Measurements from ENCODE around the gene KRT15. TPM values are rescaled to one million over a fixed set of nuclear protein-coding genes. Genes with fewer than 3 reads are reported as not detected.
A peak's percentile ranks its signal among the peaks of the same experiment; 100 is the strongest.

KRT15 gene
- total RNA-seq, 2 experiments from 2014 or later: not detected

DNA sequence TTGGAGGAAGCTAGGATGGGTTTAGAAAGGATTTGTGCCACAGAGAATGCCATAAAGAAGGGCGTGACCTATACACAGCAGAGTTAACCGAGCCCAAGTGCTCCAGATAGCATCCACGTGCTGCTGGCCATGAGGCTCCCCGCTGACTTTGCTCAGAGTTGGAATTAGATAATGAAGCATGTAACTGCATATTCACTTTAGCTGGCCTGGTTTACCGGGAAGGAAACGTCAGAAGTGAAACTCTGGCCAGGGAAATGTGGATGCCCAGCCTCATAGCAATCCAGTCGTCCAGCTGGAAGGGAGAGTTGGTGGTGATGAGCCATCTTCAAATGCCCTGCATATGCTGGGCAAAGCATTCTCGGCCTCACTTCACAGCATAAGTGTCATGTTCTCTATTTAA lies 43.8 kb downstream of the KRT15 start:
- CTCF ChIA-PET: interaction anchor here (1.2 kb wide), 1 partner anchor 23 kb away, joined by 4 read pairs; no protein-coding TSS in a partner anchor
- no peaks in the 10 kb centered on the region for H3K4me1 Mint-ChIP-seq
- peaks cover 2% of the 10 kb centered on the region for H3K27me3 Mint-ChIP-seq
- ATAC-seq: no peak
- H3K27ac Mint-ChIP-seq: no peak overlapping the region
- no peaks in the 10 kb centered on the region for H3K36me3 Mint-ChIP-seq (ENCODE audit: low read depth)
- intact Hi-C loops (cut with DNase I, micrococcal nuclease): no loop called here
- no peaks in the 10 kb centered on the region for H3K9me3 Mint-ChIP-seq (ENCODE audit: low read depth)
- POLR2A ChIA-PET: no interaction called here
- DNase-seq: no peak
- H3K4me3 Mint-ChIP-seq: no peak overlapping the region

DNA sequence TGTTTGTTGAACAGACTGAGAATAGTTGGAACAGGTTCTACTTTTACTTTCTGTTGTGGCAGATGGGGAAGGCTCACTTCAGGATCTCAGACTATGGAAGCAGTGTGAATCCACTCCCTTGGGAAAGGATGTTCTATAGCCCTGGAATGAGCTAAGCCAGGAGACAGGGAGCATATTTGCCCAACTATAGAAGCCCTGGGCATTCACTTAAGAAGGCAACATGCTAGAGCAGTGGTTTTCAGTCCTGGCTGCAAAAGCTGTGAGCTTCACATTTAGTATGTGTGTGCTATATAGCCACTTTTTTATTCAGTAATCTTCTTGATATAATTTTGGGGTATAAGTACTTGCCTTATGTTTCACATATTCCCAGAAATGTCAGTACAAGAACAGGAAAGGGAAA lies 50.3 kb downstream of the KRT15 start:
- ChIA-PET CTCF (no interaction called here), POLR2A (interaction anchor here (0.6 kb wide), 1 partner anchor 542 kb away, joined by 7 read pairs; no protein-coding TSS in a partner anchor)
- Mint-ChIP-seq H3K36me3 (ENCODE audit: low read depth) (no peaks in the 10 kb centered on the region), H3K9me3 (ENCODE audit: low read depth) (no peaks in the 10 kb centered on the region), H3K27me3 (peaks cover 2% of the 10 kb centered on the region), H3K27ac (no peak overlapping the region), H3K4me1 (no peaks in the 10 kb centered on the region), H3K4me3 (no peak overlapping the region)
- intact Hi-C loops (cut with DNase I, micrococcal nuclease): no loop called here
- DNase-seq (no peak), ATAC-seq (no peak)

GRCh38 chr17:41467561-41467960 lies 51.1 kb downstream of the KRT15 start:
- intact Hi-C loops (cut with DNase I, micrococcal nuclease): no loop called here
- Mint-ChIP-seq H3K4me1 (no peaks in the 10 kb centered on the region), H3K27ac (no peak overlapping the region), H3K27me3 (peaks cover 2% of the 10 kb centered on the region), H3K9me3 (ENCODE audit: low read depth) (no peaks in the 10 kb centered on the region), H3K36me3 (ENCODE audit: low read depth) (no peaks in the 10 kb centered on the region), H3K4me3 (no peak overlapping the region)
- DNase-seq (no peak), ATAC-seq (no peak)
- ChIA-PET POLR2A (no interaction called here), CTCF (no interaction called here)

DNA sequence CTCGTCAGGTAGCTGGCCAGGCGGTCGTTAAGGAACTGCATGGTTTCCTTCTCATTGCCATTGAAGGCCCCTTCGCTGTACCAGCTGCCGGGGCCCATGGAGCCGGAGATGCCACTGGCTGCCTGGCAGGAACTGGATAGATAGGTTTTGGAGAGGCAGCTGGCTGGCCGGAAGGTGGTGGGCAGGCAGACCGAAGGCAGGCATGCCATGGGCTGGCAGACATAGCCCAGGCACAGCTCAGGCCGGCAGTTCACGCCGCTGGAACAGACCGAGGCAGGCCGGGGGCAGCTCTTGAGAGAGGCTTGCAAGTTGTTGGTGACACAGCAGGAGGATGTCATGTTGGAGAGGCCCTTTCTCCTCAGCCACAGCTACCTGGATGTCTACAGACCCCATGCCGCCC lies 51.7 kb downstream of the KRT15 start, which contains the start of gene KRT32:
KRT32 (minus strand) TSS at position 399 of the 400 bp plus-strand sequence; CDS start at position 338, 61 bp downstream.
- intact Hi-C loops (cut with DNase I, micrococcal nuclease): no loop called here
- DNase-seq: no peak
- Mint-ChIP-seq H3K36me3 (ENCODE audit: low read depth) (no peaks in the 10 kb centered on the region), H3K27me3 (peaks cover 2% of the 10 kb centered on the region), H3K4me3 (no peak within 1 kb of the TSS), H3K9me3 (ENCODE audit: low read depth) (no peaks in the 10 kb centered on the region), H3K27ac (no peak within 1 kb of the TSS), H3K4me1 (no peaks in the 10 kb centered on the region)
- CTCF ChIA-PET: no interaction called here
- ATAC-seq: no peak
- POLR2A ChIA-PET: no interaction called here

DNA sequence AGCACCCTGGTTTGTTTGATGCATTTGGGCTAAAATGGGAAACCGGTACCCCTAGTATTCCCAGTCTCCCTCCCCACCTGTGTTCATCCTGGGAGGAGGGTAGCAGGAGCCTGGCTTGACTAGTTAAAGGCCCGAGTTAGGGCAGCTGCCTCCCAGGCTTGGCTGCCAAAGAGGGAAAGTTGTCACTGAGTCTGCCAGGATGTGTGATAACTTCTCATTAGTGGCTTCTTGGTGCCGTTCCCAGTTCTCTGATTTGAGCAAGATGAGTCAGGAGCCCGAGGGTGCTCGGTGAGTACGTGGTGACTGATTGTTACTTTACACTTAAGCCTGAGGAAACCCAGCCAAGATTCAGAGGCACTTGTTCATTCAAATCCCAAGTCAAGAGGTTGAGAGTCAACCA lies 54.0 kb downstream of the KRT15 start:
- no peaks in the 10 kb centered on the region for H3K9me3 Mint-ChIP-seq (ENCODE audit: low read depth)
- DNase-seq (no peak), ATAC-seq (peak; percentile 16)
- no peak overlapping the region for H3K4me3 Mint-ChIP-seq
- ChIA-PET CTCF (no interaction called here), POLR2A (no interaction called here)
- no peaks in the 10 kb centered on the region for H3K4me1 Mint-ChIP-seq
- no peak overlapping the region for H3K27ac Mint-ChIP-seq
- no peaks in the 10 kb centered on the region for H3K27me3 Mint-ChIP-seq
- no peaks in the 10 kb centered on the region for H3K36me3 Mint-ChIP-seq (ENCODE audit: low read depth)
- intact Hi-C loops (cut with DNase I, micrococcal nuclease): no loop called here

DNA sequence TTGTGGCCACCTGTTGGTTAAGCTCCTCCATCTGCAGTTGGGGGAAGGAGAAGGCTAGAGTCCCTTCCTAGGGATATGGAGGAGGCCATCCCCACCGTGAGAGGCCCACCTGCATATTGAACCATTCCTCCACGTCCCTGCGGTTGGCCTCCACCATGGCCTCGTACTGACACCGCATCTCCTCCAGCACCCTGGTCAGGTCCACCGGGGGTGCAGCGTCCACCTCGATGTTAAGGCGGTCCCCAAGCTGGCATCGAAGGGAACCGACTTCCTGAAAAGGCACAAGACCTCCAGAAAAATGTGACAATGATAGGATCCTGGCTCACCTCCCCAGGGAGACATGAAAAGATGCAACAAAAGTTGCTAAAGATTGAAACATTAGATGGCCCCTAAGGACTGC lies 54.5 kb downstream of the KRT15 start:
- ATAC-seq: no peak
- ChIA-PET CTCF (no interaction called here), POLR2A (no interaction called here)
- intact Hi-C loops (cut with DNase I, micrococcal nuclease): no loop called here
- H3K9me3 Mint-ChIP-seq (ENCODE audit: low read depth): no peaks in the 10 kb centered on the region
- DNase-seq: no peak
- H3K27me3 Mint-ChIP-seq: no peaks in the 10 kb centered on the region
- H3K36me3 Mint-ChIP-seq (ENCODE audit: low read depth): no peaks in the 10 kb centered on the region
- no peak overlapping the region for H3K27ac Mint-ChIP-seq
- no peaks in the 10 kb centered on the region for H3K4me1 Mint-ChIP-seq
- H3K4me3 Mint-ChIP-seq: no peak overlapping the region

DNA sequence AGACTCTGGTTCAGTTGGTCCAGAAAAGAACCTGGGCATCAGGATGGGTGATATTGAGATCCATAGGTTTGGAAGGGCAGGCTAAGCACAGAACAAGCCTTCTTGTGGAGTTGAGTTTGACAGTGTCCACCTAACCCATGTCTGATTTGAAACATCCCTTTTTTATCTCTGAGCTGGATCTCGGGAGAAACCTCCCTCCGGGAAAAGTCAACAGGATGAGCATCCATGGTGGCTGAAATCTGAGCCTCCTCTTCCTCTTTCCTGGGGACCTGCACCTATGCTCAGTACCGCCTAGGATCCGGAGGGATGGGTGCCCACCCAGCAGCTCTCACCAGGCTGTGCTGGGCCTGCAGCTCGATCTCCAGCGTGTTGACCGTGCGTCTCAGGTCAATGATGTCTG lies 54.9 kb downstream of the KRT15 start:
- H3K27ac Mint-ChIP-seq: no peak overlapping the region
- H3K36me3 Mint-ChIP-seq (ENCODE audit: low read depth): no peaks in the 10 kb centered on the region
- no peak overlapping the region for H3K4me3 Mint-ChIP-seq
- H3K27me3 Mint-ChIP-seq: no peaks in the 10 kb centered on the region
- no peaks in the 10 kb centered on the region for H3K4me1 Mint-ChIP-seq
- DNase-seq (no peak), ATAC-seq (no peak)
- ChIA-PET POLR2A (no interaction called here), CTCF (no interaction called here)
- intact Hi-C loops (cut with DNase I, micrococcal nuclease): no loop called here
- H3K9me3 Mint-ChIP-seq (ENCODE audit: low read depth): no peaks in the 10 kb centered on the region

Small RNAs within 50 kb of the gene (microRNA-seq; reads per million reads assigned to microRNA genes)
- not detected for gene MIR6510 (ENCODE audit: borderline replicate concordance)

Other genes starting within 250 kb of the KRT15 start
- not detected for gene KRTAP9-7, start 243.2 kb downstream of the KRT15 start, total RNA-seq
- not detected for gene KRTAP29-1, start 216.0 kb downstream of the KRT15 start, total RNA-seq
- not detected for gene KRTAP16-1, start 209.6 kb downstream of the KRT15 start, total RNA-seq
- not detected for gene KRTAP17-1, start 203.2 kb downstream of the KRT15 start, total RNA-seq
- not detected for gene KRT33A, start 168.1 kb downstream of the KRT15 start, total RNA-seq
- not detected for gene KRT33B, start 149.1 kb downstream of the KRT15 start, total RNA-seq
- not detected for gene KRT34, start 136.6 kb downstream of the KRT15 start, total RNA-seq
- not detected for gene KRT31, start 121.3 kb downstream of the KRT15 start, total RNA-seq
- gene KRT37, start 94.3 kb downstream of the KRT15 start, total RNA-seq: not detected
- gene KRT38, start 77.9 kb downstream of the KRT15 start, total RNA-seq: not detected
- gene KRT32, start 51.5 kb downstream of the KRT15 start, total RNA-seq: not detected
- gene KRT35, start 37.7 kb downstream of the KRT15 start, total RNA-seq: not detected
- not detected for gene KRT36, start 29.0 kb downstream of the KRT15 start, total RNA-seq
- gene KRT13, start 13.3 kb downstream of the KRT15 start, total RNA-seq: not detected
- gene KRT19, start 9.4 kb upstream of the KRT15 start, total RNA-seq: not detected
- not detected for gene KRT9, start 53.2 kb upstream of the KRT15 start, total RNA-seq
- gene KRT14, start 68.0 kb upstream of the KRT15 start, total RNA-seq: not detected
- not detected for gene KRT16, start 93.9 kb upstream of the KRT15 start, total RNA-seq
- not detected for gene KRT17, start 105.7 kb upstream of the KRT15 start, total RNA-seq
- gene EIF1, start 170.0 kb upstream of the KRT15 start, total RNA-seq: 100 to 1,000 TPM; 869 to 977 TPM
- gene GAST, start 193.4 kb upstream of the KRT15 start, total RNA-seq: not detected
- not detected for gene HAP1, start 215.8 kb upstream of the KRT15 start, total RNA-seq